GM13977 (cell line): ENCODE measurements around the gene LRRC10B.

ENCODE experiments used
- DNase-seq: peaks from one replicate; pipeline ENCODE4 v3.0.0; 2012; ENCODE audit warnings: low spot score
- in situ Hi-C: fragments of 300-500 bp; cut with MboI; formaldehyde crosslinking; loops from one replicate; pipeline ENCODE4 v1.12.0; 2022; ENCODE audit warnings: low sequenced_read_pairs, low pct_unique_long_range_greater_than_20kb, mixed read lengths, inconsistent platforms; ENCODE audit not compliant: unreplicated experiment
- TF ChIP-seq, protein P1 (sequence below): IDR thresholded peaks from 2 replicates; pipeline ENCODE4 v1.5.1; 2012; ENCODE audit warnings: mild to moderate bottlenecking, control low read depth; ENCODE audit not compliant: insufficient read depth; ENCODE audit errors: extremely low read depth, missing control alignments

Gene LRRC10B

DNA sequence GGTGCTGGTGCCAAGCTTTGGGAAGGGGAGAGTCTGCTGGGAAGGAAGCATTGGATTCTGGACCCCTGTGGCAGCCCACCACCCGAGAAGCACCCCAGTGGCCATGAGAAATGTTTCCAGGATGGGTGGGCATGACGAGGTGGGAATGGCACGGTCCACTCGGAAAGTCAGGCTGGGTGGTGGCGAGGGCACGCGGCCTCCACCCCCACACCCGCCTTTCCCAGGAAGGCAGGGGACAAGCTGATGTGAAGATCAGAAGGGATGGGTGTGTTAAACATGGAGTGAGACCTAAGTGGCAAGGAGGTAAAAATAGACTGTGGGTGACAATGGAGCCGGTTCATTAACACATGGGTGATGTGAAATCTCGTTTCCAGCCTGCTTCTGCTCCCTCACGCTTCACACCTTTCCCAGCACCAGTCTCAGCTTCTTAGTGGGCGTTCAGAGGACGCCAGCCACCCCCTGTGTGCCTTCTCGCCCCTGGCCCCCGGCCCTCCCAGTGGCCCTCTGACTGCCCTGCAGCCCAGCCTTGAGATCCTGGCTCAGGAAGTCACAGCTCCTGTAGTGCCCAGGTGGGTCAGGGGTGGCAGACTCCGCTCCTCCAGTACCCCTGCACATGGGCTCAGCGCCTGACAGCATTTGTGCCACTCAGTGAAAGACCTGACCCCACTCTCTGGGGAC is 27.6 kb downstream of the LRRC10B start:
- TF ChIP-seq, protein P1, sequence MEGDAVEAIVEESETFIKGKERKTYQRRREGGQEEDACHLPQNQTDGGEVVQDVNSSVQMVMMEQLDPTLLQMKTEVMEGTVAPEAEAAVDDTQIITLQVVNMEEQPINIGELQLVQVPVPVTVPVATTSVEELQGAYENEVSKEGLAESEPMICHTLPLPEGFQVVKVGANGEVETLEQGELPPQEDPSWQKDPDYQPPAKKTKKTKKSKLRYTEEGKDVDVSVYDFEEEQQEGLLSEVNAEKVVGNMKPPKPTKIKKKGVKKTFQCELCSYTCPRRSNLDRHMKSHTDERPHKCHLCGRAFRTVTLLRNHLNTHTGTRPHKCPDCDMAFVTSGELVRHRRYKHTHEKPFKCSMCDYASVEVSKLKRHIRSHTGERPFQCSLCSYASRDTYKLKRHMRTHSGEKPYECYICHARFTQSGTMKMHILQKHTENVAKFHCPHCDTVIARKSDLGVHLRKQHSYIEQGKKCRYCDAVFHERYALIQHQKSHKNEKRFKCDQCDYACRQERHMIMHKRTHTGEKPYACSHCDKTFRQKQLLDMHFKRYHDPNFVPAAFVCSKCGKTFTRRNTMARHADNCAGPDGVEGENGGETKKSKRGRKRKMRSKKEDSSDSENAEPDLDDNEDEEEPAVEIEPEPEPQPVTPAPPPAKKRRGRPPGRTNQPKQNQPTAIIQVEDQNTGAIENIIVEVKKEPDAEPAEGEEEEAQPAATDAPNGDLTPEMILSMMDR, result no peak
- in situ Hi-C loops, result no loop called here
- DNase-seq, result no peak

DNA sequence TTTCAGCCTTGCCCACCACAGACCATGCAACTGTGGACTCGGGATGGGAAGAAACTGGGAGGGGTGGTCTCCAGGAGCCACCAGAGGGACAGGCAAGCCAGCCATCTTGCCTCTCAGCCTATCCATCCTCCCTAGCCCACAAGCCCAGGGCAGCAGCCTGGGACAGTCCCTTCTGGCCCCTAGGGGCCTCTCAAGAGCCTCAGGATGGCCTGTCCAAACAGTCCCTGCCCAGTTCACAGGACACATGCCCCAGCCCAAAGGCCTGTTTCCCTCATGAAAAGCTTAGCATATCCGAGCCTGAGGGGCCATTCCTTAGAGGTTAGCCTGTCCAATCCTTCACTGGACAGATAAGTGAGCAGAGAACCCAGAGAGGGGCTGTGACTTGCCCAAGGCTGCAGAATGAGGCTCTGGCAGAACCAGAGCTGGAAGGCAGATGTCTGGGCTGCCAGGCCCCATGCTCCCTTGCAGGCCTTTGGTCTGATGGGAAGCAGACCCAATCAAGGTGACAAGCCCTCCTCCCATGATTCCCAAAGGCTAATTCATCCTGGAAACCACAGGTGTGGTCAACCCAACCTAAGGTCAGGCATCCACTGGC is 28.2 kb downstream of the LRRC10B start:
- TF ChIP-seq, protein P1, result no peak
- DNase-seq, result no peak
- in situ Hi-C loops, result no loop called here

DNA sequence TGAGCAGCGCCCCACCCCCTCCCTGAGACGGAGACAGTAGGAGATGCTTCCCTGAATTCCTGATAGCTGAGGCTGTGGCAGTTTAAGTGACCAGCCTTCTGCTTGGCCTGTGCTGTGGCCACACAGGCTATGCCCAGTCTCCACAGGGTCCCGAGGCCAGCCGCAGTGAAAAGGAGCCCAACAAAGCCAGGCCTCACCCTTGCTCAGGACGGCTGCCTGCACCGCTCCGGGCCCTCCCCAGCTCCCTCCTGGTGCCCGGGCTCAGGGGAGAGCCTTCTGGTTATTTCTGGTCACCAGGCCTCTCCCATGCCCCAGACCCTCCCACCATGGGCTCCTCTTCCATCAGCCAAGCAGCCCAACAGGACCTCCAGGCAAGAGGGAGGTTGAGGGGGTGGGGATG is 28.8 kb downstream of the LRRC10B start:
- TF ChIP-seq, protein P1, result no peak
- no peak for DNase-seq
- in situ Hi-C loops, result no loop called here

DNA sequence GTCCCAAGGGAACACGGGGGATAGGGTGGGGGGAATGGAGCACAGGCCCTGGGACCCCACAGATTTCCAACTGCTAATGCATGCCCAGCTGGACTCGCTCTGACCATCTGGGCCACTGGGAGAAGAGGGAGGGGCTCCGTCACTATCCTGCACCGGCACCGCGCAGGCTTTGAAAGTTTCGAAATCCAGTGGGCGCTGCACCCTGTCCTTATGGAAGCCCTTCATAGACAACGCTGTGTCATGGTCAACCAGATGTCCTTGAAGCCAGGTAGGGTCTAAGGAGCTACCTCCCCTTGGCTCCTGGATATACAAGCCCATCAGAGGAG is 30.1 kb downstream of the LRRC10B start:
- DNase-seq, result no peak
- TF ChIP-seq, protein P1, result no peak
- in situ Hi-C loops, result no loop called here

DNA sequence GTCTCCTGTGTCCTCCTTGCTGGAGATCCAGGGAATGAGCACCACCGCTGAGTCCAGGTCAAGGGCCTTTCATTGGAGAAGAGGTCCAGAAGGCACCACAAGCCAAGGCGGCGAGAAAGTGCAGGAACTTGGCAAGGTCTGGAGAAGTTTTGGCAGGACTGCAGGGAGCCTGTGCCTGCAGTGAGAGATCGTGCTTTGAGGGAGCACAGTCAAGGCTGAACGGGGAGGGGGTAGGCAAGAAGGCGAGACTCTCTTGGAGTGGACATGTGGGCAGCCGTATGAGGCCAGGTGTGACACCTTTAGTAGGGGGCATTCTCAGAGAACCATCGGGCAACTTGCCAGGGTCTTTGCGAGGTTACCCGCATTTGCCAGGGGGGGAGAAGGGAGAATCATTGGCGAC is 30.5 kb downstream of the LRRC10B start:
- TF ChIP-seq, protein P1, result no peak
- in situ Hi-C loops, result no loop called here
- DNase-seq, result no peak

DNA sequence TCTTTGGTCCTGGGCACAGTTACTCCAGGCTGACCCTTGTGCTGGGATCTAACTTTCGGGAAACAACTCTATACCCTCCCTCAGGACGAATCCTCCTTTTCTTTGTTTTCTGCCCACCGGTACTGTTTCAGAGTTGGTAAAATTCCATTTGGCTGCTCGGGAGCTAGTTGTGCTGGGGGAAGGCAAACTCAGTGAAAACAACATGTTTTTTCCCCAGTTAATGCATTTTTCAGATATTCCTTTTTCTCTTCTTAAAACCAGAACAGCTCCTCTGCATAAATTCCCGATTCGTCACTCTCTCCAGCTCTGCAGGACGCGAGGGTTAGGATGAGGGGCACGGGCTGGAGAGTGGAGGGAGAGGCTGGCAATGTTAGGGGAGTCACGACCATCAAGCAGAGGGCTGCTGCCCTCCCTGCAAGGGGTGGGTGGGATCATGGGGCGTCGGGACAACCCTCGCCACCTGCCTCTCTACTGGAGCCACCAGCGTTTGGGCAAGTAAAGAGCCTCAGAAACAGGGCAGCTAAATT is 31.3 kb downstream of the LRRC10B start:
- TF ChIP-seq, protein P1, result no peak
- no peak for DNase-seq
- in situ Hi-C loops, result no loop called here
